Sigmoid colon (tissue), 7 donors: ENCODE data around the gene PCYT2. TPM values are rescaled to one million over a fixed set of nuclear protein-coding genes. Genes with fewer than 3 reads are reported as not detected.

Experiments
- DNase-seq: peaks from one replicate; pipeline ENCODE4 v3.0.0-alpha.2; 2019
- H3K27ac ChIP-seq, 4 donors: fragments of 200-600 bp; sonication (generic); one replicate each; pipeline ENCODE4 v1.5.1; 2016 to 2019; ENCODE audit warnings: mild to moderate bottlenecking in 1 of 4
- H3K27me3 ChIP-seq, 3 donors: fragments of 200-600 bp; sonication (generic); one replicate each; pipeline ENCODE4 v1.5.1; 2019; ENCODE audit warnings: mild to moderate bottlenecking in 1 of 3
- H3K36me3 ChIP-seq, 4 donors: fragments of 200-600 bp; sonication (generic); one replicate each; pipeline ENCODE4 v1.5.1; 2016 to 2019
- H3K4me1 ChIP-seq, 4 donors: fragments of 200-600 bp; sonication (generic); one replicate each; pipeline ENCODE4 v1.5.1; 2017 to 2019
- H3K4me3 ChIP-seq, 4 donors: fragments of 200-600 bp; sonication (generic); one replicate each; pipeline ENCODE4 v1.5.1; 2017 to 2019; ENCODE audit warnings: mild to moderate bottlenecking in 2 of 4, moderate library complexity in 1 of 4
- H3K9me3 ChIP-seq, 4 donors: fragments of 200-600 bp in 3 of 4; sonication (generic) in 3 of 4; one replicate each; pipeline versions ENCODE4 v1.5.1 to v1.6.1; 2013 to 2019
- EP300 ChIP-seq, 4 donors: sonication (generic); formaldehyde crosslinking; IDR thresholded peaks; one replicate each; pipeline ENCODE4 v1.6.1; 2017; ENCODE audit warnings: antibody characterized with exemption in 4 of 4
- POLR2A ChIP-seq, 2 donors: fragments of 450-650 bp; IDR thresholded peaks; one replicate each; pipeline ENCODE4 v1.6.1; 2016; ENCODE audit warnings: antibody characterized with exemption in 2 of 2, mild to moderate bottlenecking in 2 of 2, moderate library complexity in 2 of 2
- POLR2AphosphoS5 ChIP-seq, 4 donors: sonication (generic); formaldehyde crosslinking; IDR thresholded peaks; one replicate each; pipeline ENCODE4 v1.6.1; 2017; ENCODE audit warnings: antibody characterized with exemption in 4 of 4
- WGBS, 2 donors: extraction: QIAGEN DNeasy Blood & Tissue Kit; methylation state at CpG; one replicate each; pipeline ENCODE4 v1.1.7; 2013; 5-methylcytosine and 5-hydroxymethylcytosine counted together
- intact Hi-C: fragments of 100-400 bp; cut with DNase I; formaldehyde crosslinking; loops from one replicate; pipeline ENCODE4 v1.15.1; 2023
- polyA plus RNA-seq, 3 donors: library from polyadenylated mRNA; stranded (reverse); fragments of 200-250 nt; gene quantifications; one replicate each; pipeline ENCODE4 v1.2.3, GENCODE V29; 2013
- total RNA-seq, 4 donors: library from RNA; depleted of rRNA; stranded (reverse); fragments of >200 nt; gene quantifications; one replicate each; pipeline ENCODE4 v1.1.0, GENCODE V29; 2016
- TF ChIP-seq, protein P1 (sequence below), 4 experiments: fragments of 450-650 bp in 3 of 4; fragments of 200-600 bp in 1 of 4; IDR thresholded peaks; one replicate each; pipeline ENCODE4 v1.5.1; 2016 to 2019; ENCODE audit warnings: antibody characterized with exemption in 4 of 4, mild to moderate bottlenecking in 3 of 4, moderate library complexity in 2 of 4
- donor health status: healthy with polysubstance abuse.
- donor health status: Bipolar disorder and iron deficiency.
- donor health status: healthy.

The PCYT2 gene
- total and polyA plus RNA-seq, 7 donors: 11.4 to 86.4 (median 23.5) TPM

DNA sequence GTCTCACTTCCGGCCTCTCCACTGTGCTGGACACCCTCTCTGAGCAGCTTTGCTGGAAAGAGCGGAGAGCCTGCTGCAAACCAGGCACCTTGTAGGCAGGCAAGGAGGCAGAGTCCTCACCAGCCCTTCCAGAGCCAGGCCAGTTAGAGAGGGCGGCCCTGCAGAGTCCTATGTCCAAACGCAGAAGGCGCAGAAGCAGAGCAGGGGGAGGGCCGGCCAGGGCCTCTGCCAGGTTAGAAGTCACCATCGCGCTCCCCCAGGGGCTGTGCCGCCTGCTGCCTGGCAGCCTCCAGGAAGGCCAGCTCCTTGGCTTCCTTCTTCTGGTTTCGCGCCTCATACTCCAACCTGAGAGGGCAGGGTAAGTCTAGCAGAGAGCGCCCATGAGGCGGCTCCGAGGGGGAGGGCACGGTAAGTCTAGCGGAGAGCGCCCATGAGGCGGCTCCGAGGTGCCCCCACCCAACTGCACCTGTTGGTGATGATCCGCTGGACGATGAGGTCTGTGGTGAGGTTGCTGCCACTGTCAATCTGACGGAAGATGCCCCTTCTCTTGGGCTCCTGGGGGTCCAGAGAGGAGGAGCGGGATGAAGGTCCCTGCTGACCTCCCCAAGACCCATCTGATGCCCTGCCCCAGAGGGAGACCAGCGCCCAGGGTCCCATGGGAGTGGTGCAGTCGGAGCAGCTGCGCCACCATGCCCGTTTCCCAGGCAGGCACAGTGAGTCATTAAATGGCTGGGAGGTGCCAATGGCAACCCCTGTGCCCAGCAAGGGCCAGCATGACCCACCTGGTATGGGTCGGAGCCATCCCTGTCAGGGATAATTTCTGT is 6.4 kb downstream of the PCYT2 start:
- peaks cover 4 to 27% (median 23%) of the 10 kb centered on the region in 3 donors for H3K27me3 ChIP-seq
- no peaks in the 10 kb centered on the region for H3K9me3 ChIP-seq
- peaks cover 0 to 21% (median 5%) of the 10 kb centered on the region in 4 donors for H3K36me3 ChIP-seq
- no peak for TF ChIP-seq POLR2A (IDR thresholded peaks at IDR 0.05)
- TF ChIP-seq EP300 (IDR thresholded peaks at IDR 0.05): no peak
- TF ChIP-seq POLR2AphosphoS5 (IDR thresholded peaks at IDR 0.05): no peak
- TF ChIP-seq, protein P1, sequence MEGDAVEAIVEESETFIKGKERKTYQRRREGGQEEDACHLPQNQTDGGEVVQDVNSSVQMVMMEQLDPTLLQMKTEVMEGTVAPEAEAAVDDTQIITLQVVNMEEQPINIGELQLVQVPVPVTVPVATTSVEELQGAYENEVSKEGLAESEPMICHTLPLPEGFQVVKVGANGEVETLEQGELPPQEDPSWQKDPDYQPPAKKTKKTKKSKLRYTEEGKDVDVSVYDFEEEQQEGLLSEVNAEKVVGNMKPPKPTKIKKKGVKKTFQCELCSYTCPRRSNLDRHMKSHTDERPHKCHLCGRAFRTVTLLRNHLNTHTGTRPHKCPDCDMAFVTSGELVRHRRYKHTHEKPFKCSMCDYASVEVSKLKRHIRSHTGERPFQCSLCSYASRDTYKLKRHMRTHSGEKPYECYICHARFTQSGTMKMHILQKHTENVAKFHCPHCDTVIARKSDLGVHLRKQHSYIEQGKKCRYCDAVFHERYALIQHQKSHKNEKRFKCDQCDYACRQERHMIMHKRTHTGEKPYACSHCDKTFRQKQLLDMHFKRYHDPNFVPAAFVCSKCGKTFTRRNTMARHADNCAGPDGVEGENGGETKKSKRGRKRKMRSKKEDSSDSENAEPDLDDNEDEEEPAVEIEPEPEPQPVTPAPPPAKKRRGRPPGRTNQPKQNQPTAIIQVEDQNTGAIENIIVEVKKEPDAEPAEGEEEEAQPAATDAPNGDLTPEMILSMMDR (IDR thresholded peaks at IDR 0.05): no peak
- intact Hi-C loops: no loop called here
- peaks cover 0 to 15% (median 14%) of the 10 kb centered on the region in 4 donors for H3K4me1 ChIP-seq
- H3K27ac ChIP-seq: no peak overlapping the region
- H3K4me3 ChIP-seq: no peak overlapping the region
- no peak for DNase-seq
- WGBS, 2 donors: 91% methylated on average over 28 of the region's 28 CpGs

DNA sequence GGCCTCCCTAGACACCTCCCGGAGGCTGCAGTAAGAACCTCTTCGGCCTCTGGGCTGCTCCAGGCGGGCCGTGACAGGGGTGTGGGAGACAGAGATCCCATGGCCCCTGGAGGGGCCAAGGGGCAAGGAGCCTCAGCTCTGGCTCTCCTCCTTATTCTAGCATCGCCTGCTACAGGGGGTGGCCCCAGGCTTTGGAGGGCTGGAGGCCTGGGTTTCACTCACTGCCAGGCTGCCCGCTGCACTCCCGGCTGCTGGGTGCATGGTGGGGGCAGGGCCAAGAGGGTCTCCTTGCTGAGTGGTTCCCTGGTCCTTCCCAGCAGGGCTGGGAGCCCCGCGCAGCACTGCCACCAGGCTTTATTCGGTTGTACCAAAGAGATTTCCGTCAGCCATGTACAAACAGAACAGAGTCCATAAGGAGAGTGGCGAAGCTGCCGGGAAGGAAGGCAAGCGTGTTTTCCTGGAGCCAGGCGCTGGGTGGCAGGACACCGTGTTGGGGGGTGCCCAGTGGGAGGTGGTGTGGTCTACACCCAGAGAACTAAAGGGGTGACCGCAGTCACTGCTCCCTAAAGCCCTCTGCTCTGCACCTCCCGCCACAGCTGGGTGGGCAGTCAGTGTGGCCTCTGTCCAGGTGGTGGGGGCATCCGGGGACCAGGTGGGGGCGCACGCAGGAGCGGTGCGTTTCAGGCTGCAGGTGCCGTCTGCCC is 7.2 kb downstream of the PCYT2 start:
- TF ChIP-seq POLR2A (IDR thresholded peaks at IDR 0.05): no peak
- TF ChIP-seq EP300 (IDR thresholded peaks at IDR 0.05): no peak
- no peak for TF ChIP-seq POLR2AphosphoS5 (IDR thresholded peaks at IDR 0.05)
- TF ChIP-seq, protein P1 (IDR thresholded peaks at IDR 0.05): no peak
- 95% methylated on average over 24 of the region's 24 CpGs for WGBS, 2 donors
- Histone ChIP-seq H3K27ac (no peak overlapping the region), H3K36me3 (peaks cover 0 to 29% (median 13%) of the 10 kb centered on the region in 4 donors), H3K9me3 (no peaks in the 10 kb centered on the region), H3K4me1 (peaks cover 0 to 15% (median 14%) of the 10 kb centered on the region in 4 donors), H3K4me3 (no peak overlapping the region), H3K27me3 (peaks cover 4 to 27% (median 23%) of the 10 kb centered on the region in 3 donors)
- intact Hi-C loops: no loop called here
- DNase-seq: no peak

GRCh38 chr17:81903415-81903831 is 7.8 kb downstream of the PCYT2 start:
- peaks cover 0 to 15% (median 14%) of the 10 kb centered on the region in 4 donors for H3K4me1 ChIP-seq
- no peaks in the 10 kb centered on the region for H3K9me3 ChIP-seq
- WGBS, 2 donors: 92 to 95% methylated on average over 10 of the region's 10 CpGs
- peaks cover 0 to 33% (median 18%) of the 10 kb centered on the region in 4 donors for H3K36me3 ChIP-seq
- no peak overlapping the region for H3K27ac ChIP-seq
- H3K27me3 ChIP-seq: peaks cover 4 to 27% (median 23%) of the 10 kb centered on the region in 3 donors
- intact Hi-C loops: no loop called here
- no peak for DNase-seq
- H3K4me3 ChIP-seq: no peak overlapping the region
- TF ChIP-seq EP300 (IDR thresholded peaks at IDR 0.05) (no peak), POLR2A (IDR thresholded peaks at IDR 0.05) (no peak), POLR2AphosphoS5 (IDR thresholded peaks at IDR 0.05) (no peak)
- TF ChIP-seq, protein P1 (IDR thresholded peaks at IDR 0.05): no peak

- intact Hi-C loops: no loop called here
- DNase-seq: no peak
- Histone ChIP-seq H3K27me3 (peaks cover 4 to 27% (median 23%) of the 10 kb centered on the region in 3 donors), H3K9me3 (no peaks in the 10 kb centered on the region), H3K27ac (no peak overlapping the region), H3K4me3 (peak overlapping the region in 3 of 4 donors; percentile 29 to 46 (median 39)), H3K36me3 (peaks cover 0 to 35% (median 24%) of the 10 kb centered on the region in 4 donors), H3K4me1 (peaks cover 0 to 15% (median 14%) of the 10 kb centered on the region in 4 donors)
- TF ChIP-seq POLR2A (IDR thresholded peaks at IDR 0.05) (no peak), EP300 (IDR thresholded peaks at IDR 0.05) (no peak), POLR2AphosphoS5 (IDR thresholded peaks at IDR 0.05) (no peak)
- TF ChIP-seq, protein P1 (IDR thresholded peaks at IDR 0.05): no peak
- 24 to 41% methylated on average over 47 of the region's 47 CpGs for WGBS, 2 donors
These were observed 8.4 kb downstream of the PCYT2 start for GRCh38 chr17:81902653-81903414.
